ENCODE results near the gene HMCN1. TPM values are rescaled to one million over a fixed set of nuclear protein-coding genes. Genes with fewer than 3 reads are reported as not detected.

Gene HMCN1
- total RNA-seq, 2 donors from 2014 or later: 6.5 to 7.4 TPM

GRCh38 chr1:186149591-186149990 is 415.4 kb downstream of the HMCN1 start:
- Histone ChIP-seq H3K27ac (ENCODE audit: low read depth, low read length) (no peak overlapping the region), H3K4me3 (ENCODE audit: low read length) (no peak overlapping the region), H3K9ac (ENCODE audit: extremely low read depth, low read length, poor library complexity, severe bottlenecking) (no peak overlapping the region), H3K27me3 (ENCODE audit: control insufficient read depth, insufficient read depth, low read length, poor library complexity, severe bottlenecking) (no peaks in the 10 kb centered on the region), H3K4me1 (ENCODE audit: control insufficient read depth, insufficient read depth, low read length) (peaks cover 3% of the 10 kb centered on the region), H3K36me3 (ENCODE audit: control insufficient read depth, insufficient read depth, low read length) (no peaks in the 10 kb centered on the region), H3K9me3 (ENCODE audit: control insufficient read depth, low read length) (no peaks in the 10 kb centered on the region)
- H3K36me3 Mint-ChIP-seq (ENCODE audit: low read depth): peaks cover 3% of the 10 kb centered on the region
- no peak overlapping the region for H3K4me3 Mint-ChIP-seq
- no peak for DNase-seq
- WGBS, 2 experiments (ENCODE audit: insufficient coverage in 1 of 2, insufficient read length in 1 of 2): 83 to 85% methylated on average over 1 to 2 of the region's 2 CpGs
- peaks cover 6% of the 10 kb centered on the region for H3K4me1 Mint-ChIP-seq
- TF ChIP-seq CTCF (conservative IDR thresholded peaks at IDR 0.05): no peak
- H3K27me3 Mint-ChIP-seq (ENCODE audit: insufficient read depth): no peaks in the 10 kb centered on the region
- no peak overlapping the region for H3K27ac Mint-ChIP-seq
- no peaks in the 10 kb centered on the region for H3K9me3 Mint-ChIP-seq

DNA sequence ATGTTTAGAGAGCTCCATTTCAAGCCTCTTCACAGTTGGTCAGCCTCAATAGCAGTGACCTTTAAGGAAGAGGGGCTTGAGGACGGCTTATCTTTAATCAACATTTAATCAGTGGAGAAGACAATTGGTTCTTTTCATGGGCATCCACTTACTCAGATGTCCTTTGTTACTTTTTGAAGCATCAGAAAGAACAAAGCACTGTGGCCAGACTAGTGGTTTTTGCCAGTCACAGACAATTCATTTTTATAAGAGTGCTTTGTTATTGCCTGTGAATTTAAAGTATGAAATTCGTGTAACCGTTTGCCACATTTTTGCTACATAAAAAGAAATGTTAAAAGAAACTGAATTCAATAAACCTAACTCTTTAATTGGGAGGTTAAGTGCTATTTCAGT is 418.0 kb downstream of the HMCN1 start:
- Histone ChIP-seq H3K36me3 (ENCODE audit: control insufficient read depth, insufficient read depth, low read length) (no peaks in the 10 kb centered on the region), H3K27me3 (ENCODE audit: control insufficient read depth, insufficient read depth, low read length, poor library complexity, severe bottlenecking) (no peaks in the 10 kb centered on the region), H3K9me3 (ENCODE audit: control insufficient read depth, low read length) (no peaks in the 10 kb centered on the region), H3K27ac (ENCODE audit: low read depth, low read length) (no peak overlapping the region), H3K4me1 (ENCODE audit: control insufficient read depth, insufficient read depth, low read length) (peaks cover 3% of the 10 kb centered on the region), H3K4me3 (ENCODE audit: low read length) (no peak overlapping the region), H3K9ac (ENCODE audit: extremely low read depth, low read length, poor library complexity, severe bottlenecking) (no peak overlapping the region)
- Mint-ChIP-seq H3K27me3 (ENCODE audit: insufficient read depth) (no peaks in the 10 kb centered on the region), H3K9me3 (no peaks in the 10 kb centered on the region), H3K4me3 (no peak overlapping the region), H3K4me1 (peaks cover 6% of the 10 kb centered on the region), H3K36me3 (ENCODE audit: low read depth) (no peaks in the 10 kb centered on the region), H3K27ac (no peak overlapping the region)
- TF ChIP-seq CTCF (conservative IDR thresholded peaks at IDR 0.05): no peak
- DNase-seq: no peak
- WGBS, 2 experiments (ENCODE audit: insufficient coverage in 1 of 2, insufficient read length in 1 of 2): 80 to 100% methylated on average over 1 to 3 of the region's 3 CpGs

DNA sequence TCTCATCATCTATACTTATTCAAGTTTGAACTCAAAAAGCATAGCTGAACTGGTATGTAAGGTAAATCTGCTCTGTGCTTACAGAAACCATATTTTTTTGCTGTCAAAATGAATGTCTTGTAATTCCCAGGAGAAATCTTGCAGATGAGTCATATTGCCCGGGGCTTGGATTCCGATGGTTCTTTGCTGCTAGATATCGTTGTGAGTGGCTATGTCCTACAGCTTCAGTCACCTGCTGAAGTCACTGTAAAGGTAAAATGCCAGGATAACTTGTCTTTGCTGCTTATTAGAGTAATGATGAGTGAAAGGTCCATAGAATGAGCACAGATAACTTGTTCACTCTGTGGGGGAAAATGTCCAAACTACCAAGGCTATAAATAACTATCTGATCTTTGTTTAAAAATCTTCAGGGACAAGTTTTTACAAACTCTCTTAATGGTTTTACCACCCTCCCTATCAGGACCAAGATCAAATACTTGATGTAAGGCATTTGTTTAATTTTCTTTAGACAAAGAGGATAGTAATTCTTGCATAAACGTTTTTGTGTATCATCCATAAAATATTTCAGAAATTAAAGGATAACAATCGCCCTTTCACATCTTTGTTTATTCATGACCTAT is 418.5 kb downstream of the HMCN1 start:
- TF ChIP-seq CTCF (conservative IDR thresholded peaks at IDR 0.05): no peak
- 74 to 80% methylated on average over 3 to 5 of the region's 5 CpGs for WGBS, 2 experiments (ENCODE audit: insufficient coverage in 1 of 2, insufficient read length in 1 of 2)

More for the DNA sequence above, 418.5 kb downstream of the HMCN1 start:
- H3K4me3 Mint-ChIP-seq: no peak overlapping the region
- H3K27me3 Mint-ChIP-seq (ENCODE audit: insufficient read depth): no peaks in the 10 kb centered on the region
- no peaks in the 10 kb centered on the region for H3K36me3 Mint-ChIP-seq (ENCODE audit: low read depth)
- no peak overlapping the region for H3K9ac ChIP-seq (ENCODE audit: extremely low read depth, low read length, poor library complexity, severe bottlenecking)
- H3K4me1 Mint-ChIP-seq: peaks cover 6% of the 10 kb centered on the region
- H3K27ac ChIP-seq (ENCODE audit: low read depth, low read length): no peak overlapping the region
- H3K9me3 Mint-ChIP-seq: no peaks in the 10 kb centered on the region
- no peak for DNase-seq
- H3K27ac Mint-ChIP-seq: no peak overlapping the region
- H3K27me3 ChIP-seq (ENCODE audit: control insufficient read depth, insufficient read depth, low read length, poor library complexity, severe bottlenecking): no peaks in the 10 kb centered on the region
- no peaks in the 10 kb centered on the region for H3K36me3 ChIP-seq (ENCODE audit: control insufficient read depth, insufficient read depth, low read length)
- no peaks in the 10 kb centered on the region for H3K9me3 ChIP-seq (ENCODE audit: control insufficient read depth, low read length)
- no peak overlapping the region for H3K4me3 ChIP-seq (ENCODE audit: low read length)
- H3K4me1 ChIP-seq (ENCODE audit: control insufficient read depth, insufficient read depth, low read length): peaks cover 3% of the 10 kb centered on the region

Data from endodermal cell (in vitro differentiated cells).